B cell (primary cell): ENCODE results near the gene CDK6. TPM values are rescaled to one million over a fixed set of nuclear protein-coding genes. Genes with fewer than 3 reads are reported as not detected.

Experiments used
- ATAC-seq: fragments of 200-7000 bp; cut with Tn5 transposase; one replicate; pipeline ENCODE4 v1.10.0; 2021; ENCODE audit warnings: low read depth, mild to moderate bottlenecking, moderate number of reproducible peaks, moderate library complexity
- CTCF ChIA-PET: fragments of 350-600 bp; sonication (Branson Sonifier 250); formaldehyde crosslinking; loops from one replicate; lab custom pipeline; 2021; ENCODE audit warnings: antibody characterized with exemption, inconsistent platforms; lab: Charles Lee
- POLR2A ChIA-PET: fragments of 350-600 bp; sonication (Branson Sonifier 250); formaldehyde crosslinking; loops from one replicate; lab custom pipeline; 2021; ENCODE audit warnings: antibody characterized with exemption; lab: Charles Lee
- DNase-seq: peaks from one replicate; pipeline ENCODE4 v3.0.0; 2013
- H2AFZ ChIP-seq: 2 replicates; pipeline ENCODE4 v1.6.1; 2012; ENCODE audit warnings: mild to moderate bottlenecking, low read depth, low read length; ENCODE audit not compliant: insufficient read depth, poor library complexity, severe bottlenecking
- H3K27ac ChIP-seq, 2 donors: 1 replicate in 1 of 2; 2 replicates in 1 of 2; pipeline ENCODE4 v1.5.1; 2012 to 2013; ENCODE audit warnings: low read length in 2 of 2, mild to moderate bottlenecking in 2 of 2, moderate library complexity in 1 of 2
- H3K27me3 ChIP-seq, 4 experiments: fragments of 200-600 bp in 1 of 4; sonication (generic) in 1 of 4; replicated peaks in 1 of 4; 1 replicate in 2 of 4; 2 replicates in 2 of 4; pipeline versions ENCODE4 v1.6.1 to v1.7.0; 2013 to 2016; ENCODE audit warnings: low read length in 3 of 4, mild to moderate bottlenecking in 2 of 4, mixed read lengths in 1 of 4, moderate library complexity in 1 of 4; ENCODE audit not compliant: insufficient read depth in 4 of 4, control insufficient read depth in 3 of 4; ENCODE audit errors: control extremely low read depth in 1 of 4
- H3K36me3 ChIP-seq, 2 experiments: replicated peaks in 1 of 2; 1 replicate in 1 of 2; 2 replicates in 1 of 2; pipeline versions ENCODE4 v1.6.1 to v1.7.1; 2013; ENCODE audit warnings: low read length in 1 of 2; ENCODE audit not compliant: insufficient read depth in 2 of 2, control insufficient read depth in 1 of 2; ENCODE audit errors: control extremely low read depth in 1 of 2, extremely low read depth in 1 of 2
- H3K4me1 ChIP-seq, 2 donors: fragments of 200-600 bp in 1 of 2; sonication (generic) in 1 of 2; 1 replicate in 1 of 2; 2 replicates in 1 of 2; pipeline versions ENCODE4 v1.5.1 to v1.6.1; 2013 to 2017; ENCODE audit warnings: low read length in 2 of 2; ENCODE audit not compliant: control insufficient read depth in 2 of 2, insufficient read depth in 2 of 2
- H3K4me2 ChIP-seq: replicated peaks from 2 replicates; pipeline ENCODE3; 2012; ENCODE audit warnings: mild to moderate bottlenecking, low read depth, low read length; ENCODE audit not compliant: poor library complexity, severe bottlenecking
- H3K4me3 ChIP-seq, 5 experiments: fragments of 200-600 bp in 1 of 5; sonication (generic) in 1 of 5; 1 replicate in 3 of 5; 2 replicates in 2 of 5; pipeline versions ENCODE4 v1.5.1 to v1.7.0; 2011 to 2016; ENCODE audit warnings: low read length in 4 of 5, mild to moderate bottlenecking in 4 of 5, low read depth in 2 of 5, control low read depth in 1 of 5, moderate library complexity in 1 of 5; ENCODE audit not compliant: insufficient read depth in 1 of 5; ENCODE audit errors: control extremely low read depth in 1 of 5, extremely low read depth in 1 of 5
- H3K79me2 ChIP-seq: fragments of 200-600 bp; sonication (generic); one replicate; pipeline ENCODE4 v1.6.0; 2016; ENCODE audit warnings: low read length; ENCODE audit not compliant: control insufficient read depth, insufficient read depth
- H3K9ac ChIP-seq: fragments of 200-600 bp; sonication (generic); 2 replicates; pipeline ENCODE4 v1.6.1; 2017; ENCODE audit warnings: mild to moderate bottlenecking, low read length, moderate library complexity
- H3K9me3 ChIP-seq, 3 donors: one replicate each; pipeline versions ENCODE4 v1.6.1 to v1.7.1; 2013; ENCODE audit warnings: low read length in 2 of 3; ENCODE audit not compliant: control insufficient read depth in 2 of 3, insufficient read depth in 1 of 3; ENCODE audit errors: control extremely low read depth in 1 of 3
- H4K20me1 ChIP-seq: 2 replicates; pipeline ENCODE4 v1.6.0; 2012; ENCODE audit warnings: mild to moderate bottlenecking, low read length; ENCODE audit not compliant: insufficient read depth, control insufficient read depth, poor library complexity, severe bottlenecking
- H3K27ac Mint-ChIP-seq: one replicate; pipeline ENCODE4 v1.8.0; 2021; ENCODE audit warnings: mixed read lengths
- H3K27me3 Mint-ChIP-seq: one replicate; pipeline ENCODE4 v1.8.0; 2021; ENCODE audit warnings: mixed read lengths
- H3K4me1 Mint-ChIP-seq: one replicate; pipeline ENCODE4 v1.8.0; 2021; ENCODE audit warnings: mixed read lengths
- H3K4me3 Mint-ChIP-seq: one replicate; pipeline ENCODE4 v1.8.0; 2021; ENCODE audit warnings: mixed read lengths
- H3K9me3 Mint-ChIP-seq: one replicate; pipeline ENCODE4 v1.8.0; 2022; ENCODE audit warnings: mixed read lengths; ENCODE audit not compliant: insufficient read depth
- EZH2 ChIP-seq: IDR thresholded peaks from 2 replicates; pipeline ENCODE4 v1.6.1; 2012; ENCODE audit warnings: borderline replicate concordance, low read depth, mild to moderate bottlenecking, moderate library complexity, low read length; ENCODE audit not compliant: insufficient read depth, poor library complexity, severe bottlenecking
- WGBS: methylation state at CpG from one replicate; pipeline ENCODE4 v1.1.5; 2013; ENCODE audit warnings: missing lambda C conversion rate; ENCODE audit not compliant: insufficient coverage; 5-methylcytosine and 5-hydroxymethylcytosine counted together
- intact Hi-C: fragments of 100-400 bp; cut with micrococcal nuclease; formaldehyde crosslinking; loops from one replicate; pipeline ENCODE4 v1.10.0; 2022
- polyA plus RNA-seq: library from polyadenylated mRNA; depleted of rRNA; stranded (reverse); fragments of >200 nt; gene quantifications from 2 replicates; pipeline ENCODE4 v1.2.3, GENCODE V29; 2012
- total RNA-seq, 2 donors: library from RNA; stranded (reverse); fragments of 120-200 nt in 1 of 2; gene quantifications; 1 replicate in 1 of 2; 2 replicates in 1 of 2; pipeline versions ENCODE4 v1.2.3 to v1.2.4, GENCODE V29; 2013 to 2022
- TF ChIP-seq, protein P1 (sequence below): fragments of 200-600 bp; IDR thresholded peaks from one replicate; pipeline ENCODE4 v1.8.0; 2022; ENCODE audit warnings: antibody characterized with exemption, mild to moderate bottlenecking

Gene CDK6
- total and polyA plus RNA-seq, 2 donors (not counting 1 experiment from before 2014, with no cell fraction given): 3.0 to 14.6 TPM

DNA sequence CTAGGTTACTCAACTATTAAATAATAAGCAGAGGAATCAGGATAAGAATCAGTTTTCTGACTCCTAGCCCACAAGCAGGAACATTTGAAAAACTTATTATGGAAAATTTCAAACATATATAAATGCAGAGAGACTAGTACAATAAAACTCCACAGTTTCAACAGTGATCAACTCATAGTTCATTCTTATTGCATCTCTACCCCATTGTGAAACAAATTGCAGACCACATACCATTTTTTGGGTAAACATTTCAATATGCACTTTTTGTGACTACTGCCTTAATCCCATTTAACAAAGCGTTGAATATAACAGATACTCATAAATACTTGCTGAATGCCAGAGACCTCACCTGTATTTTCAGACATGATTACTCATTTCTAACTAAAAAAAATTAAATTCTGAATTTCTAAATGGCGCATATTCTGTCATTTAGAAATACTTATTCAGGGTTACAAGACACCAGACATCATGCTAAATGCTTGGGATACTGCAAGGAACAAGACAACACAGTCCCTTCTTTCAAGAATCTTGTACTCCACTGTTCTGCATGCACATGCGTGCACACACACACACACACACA, 11.4 kb downstream of the CDK6 start:
- POLR2A ChIA-PET: no interaction called here
- Mint-ChIP-seq H3K4me1 (peaks cover 16% of the 10 kb centered on the region), H3K4me3 (no peak overlapping the region)

DNA sequence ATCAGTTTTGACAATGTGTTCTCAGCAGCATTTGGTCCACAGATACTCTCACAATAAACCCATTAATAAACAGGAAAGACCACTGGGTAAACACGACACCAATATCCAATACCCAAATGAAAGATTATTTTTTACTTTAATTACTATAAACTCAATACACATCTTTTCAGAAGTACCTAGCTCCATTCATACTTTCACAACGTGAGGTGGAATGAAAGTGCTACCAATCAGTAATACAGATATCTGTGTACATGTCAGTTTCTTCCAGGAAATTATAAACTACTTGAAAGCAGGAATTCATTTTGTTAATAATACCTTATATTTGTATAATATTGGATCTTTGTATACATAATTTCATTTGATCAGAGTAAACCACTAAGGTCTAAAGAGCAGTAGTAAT, 11.9 kb downstream of the CDK6 start:
- H3K4me1 ChIP-seq: no peaks in the 10 kb centered on the region
- H3K4me2 ChIP-seq: no peak overlapping the region
- no peak overlapping the region for H2AFZ ChIP-seq
- no peak overlapping the region for H3K9ac ChIP-seq
- no peak overlapping the region for H3K27ac Mint-ChIP-seq
- TF ChIP-seq EZH2: no peak
- TF ChIP-seq, protein P1, sequence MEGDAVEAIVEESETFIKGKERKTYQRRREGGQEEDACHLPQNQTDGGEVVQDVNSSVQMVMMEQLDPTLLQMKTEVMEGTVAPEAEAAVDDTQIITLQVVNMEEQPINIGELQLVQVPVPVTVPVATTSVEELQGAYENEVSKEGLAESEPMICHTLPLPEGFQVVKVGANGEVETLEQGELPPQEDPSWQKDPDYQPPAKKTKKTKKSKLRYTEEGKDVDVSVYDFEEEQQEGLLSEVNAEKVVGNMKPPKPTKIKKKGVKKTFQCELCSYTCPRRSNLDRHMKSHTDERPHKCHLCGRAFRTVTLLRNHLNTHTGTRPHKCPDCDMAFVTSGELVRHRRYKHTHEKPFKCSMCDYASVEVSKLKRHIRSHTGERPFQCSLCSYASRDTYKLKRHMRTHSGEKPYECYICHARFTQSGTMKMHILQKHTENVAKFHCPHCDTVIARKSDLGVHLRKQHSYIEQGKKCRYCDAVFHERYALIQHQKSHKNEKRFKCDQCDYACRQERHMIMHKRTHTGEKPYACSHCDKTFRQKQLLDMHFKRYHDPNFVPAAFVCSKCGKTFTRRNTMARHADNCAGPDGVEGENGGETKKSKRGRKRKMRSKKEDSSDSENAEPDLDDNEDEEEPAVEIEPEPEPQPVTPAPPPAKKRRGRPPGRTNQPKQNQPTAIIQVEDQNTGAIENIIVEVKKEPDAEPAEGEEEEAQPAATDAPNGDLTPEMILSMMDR: no peak
- ATAC-seq: no peak
- H3K27ac ChIP-seq: no peak overlapping the region
- H3K27me3 Mint-ChIP-seq: no peaks in the 10 kb centered on the region
- H4K20me1 ChIP-seq: no peaks in the 10 kb centered on the region
- no CpG with 5 or more reads among the region's 2 CpGs for WGBS
- H3K4me3 Mint-ChIP-seq: no peak overlapping the region
- H3K79me2 ChIP-seq: peaks cover 78% of the 10 kb centered on the region
- no peaks in the 10 kb centered on the region for H3K9me3 ChIP-seq
- POLR2A ChIA-PET: no interaction called here
- H3K36me3 ChIP-seq: no peaks in the 10 kb centered on the region
- no peaks in the 10 kb centered on the region for H3K27me3 ChIP-seq
- H3K9me3 Mint-ChIP-seq: peaks cover 6% of the 10 kb centered on the region
- CTCF ChIA-PET: no interaction called here
- peaks cover 16% of the 10 kb centered on the region for H3K4me1 Mint-ChIP-seq
- intact Hi-C loops: no loop called here
- H3K4me3 ChIP-seq: no peak overlapping the region
- DNase-seq: no peak

More for the DNA sequence above, 11.4 kb downstream of the CDK6 start:
- no peak overlapping the region for H3K27ac Mint-ChIP-seq
- Histone ChIP-seq H3K4me2 (no peak overlapping the region), H3K79me2 (peaks cover 79% of the 10 kb centered on the region), H3K36me3 (no peaks in the 10 kb centered on the region), H2AFZ (no peak overlapping the region), H3K9me3 (no peaks in the 10 kb centered on the region), H3K27ac (no peak overlapping the region), H4K20me1 (no peaks in the 10 kb centered on the region), H3K4me3 (no peak overlapping the region), H3K4me1 (no peaks in the 10 kb centered on the region), H3K9ac (no peak overlapping the region), H3K27me3 (no peaks in the 10 kb centered on the region)
- peaks cover 3% of the 10 kb centered on the region for H3K9me3 Mint-ChIP-seq
- 88% methylated on average over 1 of the region's 3 CpGs for WGBS
- DNase-seq (no peak), ATAC-seq (no peak)
- TF ChIP-seq EZH2: no peak
- TF ChIP-seq, protein P1: no peak
- H3K27me3 Mint-ChIP-seq: no peaks in the 10 kb centered on the region
- CTCF ChIA-PET: no interaction called here
- intact Hi-C loops: no loop called here
